NB4 (cell line): ENCODE data around the gene ARHGAP20.

Experiments
- DNase-seq: peaks from one replicate; pipeline ENCODE4 v3.0.0; 2010; ENCODE audit warnings: low read depth
- H3K4me3 ChIP-seq: one replicate; pipeline ENCODE4 v1.5.1; 2011; ENCODE audit warnings: mild to moderate bottlenecking, low read depth, low read length, moderate library complexity
- CTCF ChIP-seq: IDR thresholded peaks from one replicate; pipeline ENCODE4 v1.5.1; 2012; ENCODE audit warnings: low read depth, low read length
- MAX ChIP-seq: IDR thresholded peaks from 2 replicates; pipeline ENCODE4 v1.6.1; 2011; ENCODE audit warnings: low read depth, low read length
- MYC ChIP-seq: IDR thresholded peaks from 2 replicates; pipeline ENCODE4 v1.6.1; 2011; ENCODE audit warnings: low read depth, low read length
- POLR2A ChIP-seq: IDR thresholded peaks from 2 replicates; pipeline ENCODE4 v1.6.1; 2011; ENCODE audit warnings: mild to moderate bottlenecking; ENCODE audit not compliant: insufficient read length; ENCODE audit errors: extremely low read depth

ARHGAP20 gene

GRCh38 chr11:110711776-110712658, at the start of gene ARHGAP20:
ARHGAP20 (minus strand) TSS chr11:110712437; CDS start chr11:110712231, 206 bp downstream.
- H3K4me3 ChIP-seq: no peak within 1 kb of the TSS
- TF ChIP-seq CTCF (no peak), MYC (no peak), POLR2A (no peak), MAX (no peak)
- no peak for DNase-seq

- TF ChIP-seq MYC (no peak), MAX (no peak), POLR2A (no peak), CTCF (no peak)
- no peak for DNase-seq
- no peak overlapping the region for H3K4me3 ChIP-seq
Measured at GRCh38 chr11:110761991-110762390, 49.8 kb upstream of the ARHGAP20 start.

- TF ChIP-seq MAX: no peak
- no peak for TF ChIP-seq POLR2A
- TF ChIP-seq MYC: no peak
- TF ChIP-seq CTCF: no peak
- DNase-seq: no peak
Measured at GRCh38 chr11:110761131-110761530, 48.9 kb upstream of the ARHGAP20 start.

GRCh38 chr11:110759972-110760381, 47.7 kb upstream of the ARHGAP20 start:
- no peak for TF ChIP-seq MAX
- TF ChIP-seq POLR2A: no peak
- no peak for TF ChIP-seq MYC
- no peak for TF ChIP-seq CTCF
- DNase-seq: no peak
- no peak overlapping the region for H3K4me3 ChIP-seq

More at GRCh38 chr11:110761131-110761530, 48.9 kb upstream of the ARHGAP20 start:
- H3K4me3 ChIP-seq: no peak overlapping the region

- no peak for TF ChIP-seq MYC
- no peak overlapping the region for H3K4me3 ChIP-seq
- no peak for DNase-seq
Measured at GRCh38 chr11:110757962-110758755, 45.9 kb upstream of the ARHGAP20 start.

- no peak for DNase-seq
- no peak for TF ChIP-seq POLR2A
- no peak for TF ChIP-seq MYC
- TF ChIP-seq CTCF: no peak
- TF ChIP-seq MAX: no peak
- H3K4me3 ChIP-seq: no peak overlapping the region
Measured at GRCh38 chr11:110757066-110757465, 44.8 kb upstream of the ARHGAP20 start.
